Spinal cord (tissue), 10 donors: ENCODE data around the gene TRAPPC2. TPM values are rescaled to one million over a fixed set of nuclear protein-coding genes. Genes with fewer than 3 reads are reported as not detected.

Source experiments
- DNase-seq, 6 donors: peaks; one replicate each; pipeline versions ENCODE4 v3.0.0 to v3.0.0-alpha.2; 2013 to 2015; ENCODE audit warnings: low spot score in 6 of 6, low read depth in 4 of 6
- H3K27ac ChIP-seq: one replicate; pipeline ENCODE4 v1.5.1; 2013; ENCODE audit warnings: low read depth, low read length, control low read depth
- H3K27me3 ChIP-seq: one replicate; pipeline ENCODE4 v1.6.1; 2013; ENCODE audit warnings: low read length; ENCODE audit not compliant: control insufficient read depth, insufficient read depth
- H3K36me3 ChIP-seq: one replicate; pipeline ENCODE4 v1.6.1; 2013; ENCODE audit warnings: low read length; ENCODE audit not compliant: control insufficient read depth, insufficient read depth
- H3K4me1 ChIP-seq: one replicate; pipeline ENCODE4 v1.6.1; 2013; ENCODE audit warnings: low read length; ENCODE audit not compliant: control insufficient read depth, insufficient read depth
- H3K4me3 ChIP-seq: one replicate; pipeline ENCODE4 v1.5.1; 2013; ENCODE audit warnings: low read depth, low read length, control low read depth
- H3K9me3 ChIP-seq: one replicate; pipeline ENCODE4 v1.6.1; 2013; ENCODE audit warnings: low read length; ENCODE audit not compliant: control insufficient read depth, insufficient read depth
- WGBS: methylation state at CpG from one replicate; pipeline ENCODE4 v1.1.5; 2013; ENCODE audit warnings: missing lambda C conversion rate; ENCODE audit not compliant: insufficient coverage; 5-methylcytosine and 5-hydroxymethylcytosine counted together
- polyA plus RNA-seq, 2 donors: library from polyadenylated mRNA; unstranded; fragments of 120-200 nt; gene quantifications; one replicate each; pipeline ENCODE4 v1.2.1, GENCODE V29; 2013; ENCODE audit not compliant: insufficient read length in 2 of 2
- total RNA-seq, 2 donors: library from RNA; depleted of rRNA in 1 of 2; stranded (reverse); fragments of 120-200 nt in 1 of 2; fragments of >200 nt in 1 of 2; gene quantifications; one replicate each; pipeline versions ENCODE4 v1.2.3 to v1.2.4, GENCODE V29; 2013 to 2014
- donor health status: healthy.

TRAPPC2 gene
- total and polyA plus RNA-seq, 4 donors, result 18.6 to 38.8 (median 26.0) TPM

- Histone ChIP-seq H3K9me3 (no peaks in the 10 kb centered on the region), H3K36me3 (no peaks in the 10 kb centered on the region), H3K4me1 (peaks cover 6% of the 10 kb centered on the region), H3K27me3 (peaks cover 35% of the 10 kb centered on the region), H3K4me3 (no peak overlapping the region), H3K27ac (no peak overlapping the region)
- no peak for DNase-seq
- WGBS, result 100% methylated on average over 1 of the region's 3 CpGs
Observed at GRCh38 chrX:13664020-13664419, 70.4 kb downstream of the TRAPPC2 start.

- peaks cover 28% of the 10 kb centered on the region for H3K27me3 ChIP-seq
- H3K4me1 ChIP-seq, result peaks cover 3% of the 10 kb centered on the region
- 72% methylated on average over 5 of the region's 6 CpGs for WGBS
- no peak overlapping the region for H3K4me3 ChIP-seq
- H3K27ac ChIP-seq, result no peak overlapping the region
- H3K36me3 ChIP-seq, result no peaks in the 10 kb centered on the region
- peak in 1 of 6 donors; percentile 1 for DNase-seq
- H3K9me3 ChIP-seq, result no peaks in the 10 kb centered on the region
Observed at GRCh38 chrX:13662355-13662791, 72.0 kb downstream of the TRAPPC2 start.

Other genes starting within 250 kb of the TRAPPC2 start
- 10 to 100 TPM; 21.9 to 27.8 TPM for gene EGFL6, start 165.0 kb downstream of the TRAPPC2 start, total RNA-seq
- 10 to 100 TPM; 12.7 to 14.7 TPM for gene EGFL6, start 165.0 kb downstream of the TRAPPC2 start, polyA plus RNA-seq
- gene TCEANC, start 81.5 kb downstream of the TRAPPC2 start, total RNA-seq, result 1 to 10 TPM; 8.2 to 9.6 TPM
- gene TCEANC, start 81.5 kb downstream of the TRAPPC2 start, polyA plus RNA-seq, result 1 to 10 TPM; 4.7 to 6.0 TPM
- gene RAB9A, start 45.5 kb downstream of the TRAPPC2 start, total RNA-seq, result 10 to 100 TPM; 34.9 to 41.3 TPM
- gene RAB9A, start 45.5 kb downstream of the TRAPPC2 start, polyA plus RNA-seq, result 10 to 100 TPM; 47.5 to 63.4 TPM
- gene OFD1, start 128 bp upstream of the TRAPPC2 start, total RNA-seq, result 10 to 100 TPM; 20.3 to 30.6 TPM
- gene OFD1, start 128 bp upstream of the TRAPPC2 start, polyA plus RNA-seq, result 10 to 100 TPM; 28.8 to 29.8 TPM
- gene GPM6B, start 82.5 kb upstream of the TRAPPC2 start, total RNA-seq, result 100 to 1,000 TPM; 317 to 523 TPM
- gene GPM6B, start 82.5 kb upstream of the TRAPPC2 start, polyA plus RNA-seq, result 100 to 1,000 TPM; 432 to 757 TPM